ENCODE measurements around the gene AMBP.

The AMBP gene

GRCh38 chr9:114031948-114032840, 45.9 kb downstream of the AMBP start:
- no peak for DNase-seq (ENCODE audit: low read depth in 2 of 2)

GRCh38 chr9:114031037-114031630, 47.0 kb downstream of the AMBP start:
- DNase-seq (ENCODE audit: low read depth in 2 of 2), result no peak

GRCh38 chr9:114030364-114030763, 47.7 kb downstream of the AMBP start:
- DNase-seq (ENCODE audit: low read depth in 2 of 2), result no peak

- no peak for DNase-seq (ENCODE audit: low read depth in 2 of 2)
Measured at GRCh38 chr9:114029311-114030170, 48.6 kb downstream of the AMBP start.

- no peak for DNase-seq (ENCODE audit: low read depth in 2 of 2)
Measured at GRCh38 chr9:114028646-114029045, 49.5 kb downstream of the AMBP start.

- no peak for DNase-seq (ENCODE audit: low read depth in 2 of 2)
Measured at GRCh38 chr9:114027863-114028465, 50.1 kb downstream of the AMBP start.

GRCh38 chr9:114027159-114027862, 50.8 kb downstream of the AMBP start:
- DNase-seq (ENCODE audit: low read depth in 2 of 2), result no peak

- DNase-seq (ENCODE audit: low read depth in 2 of 2), result no peak
Measured at GRCh38 chr9:114026335-114026734, 51.8 kb downstream of the AMBP start.

GRCh38 chr9:114025760-114026159, 52.3 kb downstream of the AMBP start:
- no peak for DNase-seq (ENCODE audit: low read depth in 2 of 2)

GRCh38 chr9:114025196-114025753, 52.8 kb downstream of the AMBP start:
- no peak for DNase-seq (ENCODE audit: low read depth in 2 of 2)

- no peak for DNase-seq (ENCODE audit: low read depth in 2 of 2)
Measured at GRCh38 chr9:114023961-114024360, 54.1 kb downstream of the AMBP start.

- DNase-seq (ENCODE audit: low read depth in 2 of 2), result no peak
Measured at GRCh38 chr9:114021578-114021977, 56.5 kb downstream of the AMBP start.

GRCh38 chr9:114017741-114018715, 60.1 kb downstream of the AMBP start:
- DNase-seq (ENCODE audit: low read depth in 2 of 2), result no peak

- DNase-seq (ENCODE audit: low read depth in 2 of 2), result no peak
Measured at GRCh38 chr9:114016629-114017423, 61.3 kb downstream of the AMBP start.

- DNase-seq (ENCODE audit: low read depth in 2 of 2), result no peak
Measured at GRCh38 chr9:114016101-114016500, 62.0 kb downstream of the AMBP start.

- DNase-seq (ENCODE audit: low read depth in 2 of 2), result no peak
Measured at GRCh38 chr9:114015607-114016006, 62.5 kb downstream of the AMBP start.

- no peak for DNase-seq (ENCODE audit: low read depth in 2 of 2)
Measured at GRCh38 chr9:114014044-114014443, 64.1 kb downstream of the AMBP start.

GRCh38 chr9:114012126-114012525, 66.0 kb downstream of the AMBP start:
- DNase-seq (ENCODE audit: low read depth in 2 of 2), result no peak

- no peak for DNase-seq (ENCODE audit: low read depth in 2 of 2)
Measured at GRCh38 chr9:114011313-114011712, 66.8 kb downstream of the AMBP start.
